ENCODE results near the gene PPP1R18.
"Not testable (repeated sequence)": the region's sequence is repeated elsewhere in the genome, so short reads cannot be mapped to it uniquely, and the experiment has no call there.

The PPP1R18 gene

GRCh38 chr6:30719791-30720737 is 33.6 kb upstream of the PPP1R18 start, which contains the start of gene TUBB:
Gene TUBB (plus strand): TSS chr6:30720352. CDS start chr6:30720507, 155 bp downstream.
- DNase-seq = peak; percentile 95

- DNase-seq = peak; percentile 37
These were observed 32.9 kb upstream of the PPP1R18 start for GRCh38 chr6:30719356-30719755.

- not testable (repeated sequence) for DNase-seq
These were observed 31.6 kb upstream of the PPP1R18 start for GRCh38 chr6:30717845-30718720.

- DNase-seq = peak; percentile 99
These were observed 30.8 kb upstream of the PPP1R18 start, which contains the start of gene MDC1 for GRCh38 chr6:30717129-30717844. Gene MDC1 (minus strand): TSS chr6:30717281. CDS start chr6:30715175, 2,106 bp downstream.

GRCh38 chr6:30716879-30717128 is 30.4 kb upstream of the PPP1R18 start:
- DNase-seq = no peak

- DNase-seq = no peak
These were observed 27.8 kb upstream of the PPP1R18 start for GRCh38 chr6:30714263-30714662.

DNA sequence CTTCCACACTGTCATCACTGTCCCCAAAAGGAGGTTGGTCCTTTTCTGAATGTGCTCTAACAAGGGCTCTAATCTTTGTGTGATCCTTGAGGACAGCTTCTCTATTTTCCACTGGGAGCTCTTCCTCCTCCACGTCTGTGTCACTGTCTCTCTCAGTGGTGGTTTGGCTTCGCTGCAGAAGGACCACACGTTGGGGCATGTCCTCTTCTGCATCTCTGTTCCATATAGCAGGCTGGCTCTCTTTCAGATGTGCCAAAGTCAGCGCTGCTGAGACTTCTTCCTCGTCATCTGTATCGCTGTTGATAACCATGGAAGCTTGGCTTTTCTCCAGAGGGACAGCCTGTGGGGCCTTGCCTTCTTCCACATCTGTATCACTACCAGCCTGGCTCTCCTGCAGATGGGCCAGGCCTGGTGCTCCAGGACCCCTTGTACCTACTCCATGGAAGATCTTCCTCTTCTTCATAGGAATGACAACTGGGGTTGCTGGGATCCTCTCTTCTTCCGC is 26.0 kb upstream of the PPP1R18 start:
- DNase-seq = no peak

DNA sequence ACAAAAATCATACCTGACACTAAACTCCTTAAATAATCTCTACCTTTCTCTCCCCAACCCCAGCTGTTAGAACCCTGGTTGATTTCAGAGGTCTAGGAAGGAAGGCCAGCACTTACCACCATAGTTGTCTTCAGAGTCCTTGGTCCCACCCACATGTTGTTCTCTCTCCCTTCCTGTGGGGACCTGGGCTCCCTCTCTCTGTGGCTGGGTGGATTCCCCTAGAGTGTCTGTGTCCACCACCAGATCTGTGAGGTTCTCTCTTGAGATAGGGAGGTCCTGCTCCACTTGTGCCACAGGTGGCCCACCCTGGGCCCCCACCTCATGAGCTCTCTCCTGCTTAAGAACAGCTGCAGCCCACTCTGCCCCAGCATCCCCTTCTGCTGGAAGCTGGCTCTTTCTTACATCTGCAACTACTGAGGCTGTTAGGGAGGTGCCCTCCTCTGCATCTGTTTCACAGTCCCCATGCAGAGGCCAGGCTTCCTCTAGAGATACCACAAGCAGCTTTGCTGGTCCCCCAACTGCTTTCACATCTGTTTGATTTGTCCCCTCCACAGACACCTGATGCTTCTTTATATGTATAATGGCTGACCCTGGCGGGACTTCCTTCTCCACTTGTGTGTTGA is 25.4 kb upstream of the PPP1R18 start:
- DNase-seq = no peak

DNA sequence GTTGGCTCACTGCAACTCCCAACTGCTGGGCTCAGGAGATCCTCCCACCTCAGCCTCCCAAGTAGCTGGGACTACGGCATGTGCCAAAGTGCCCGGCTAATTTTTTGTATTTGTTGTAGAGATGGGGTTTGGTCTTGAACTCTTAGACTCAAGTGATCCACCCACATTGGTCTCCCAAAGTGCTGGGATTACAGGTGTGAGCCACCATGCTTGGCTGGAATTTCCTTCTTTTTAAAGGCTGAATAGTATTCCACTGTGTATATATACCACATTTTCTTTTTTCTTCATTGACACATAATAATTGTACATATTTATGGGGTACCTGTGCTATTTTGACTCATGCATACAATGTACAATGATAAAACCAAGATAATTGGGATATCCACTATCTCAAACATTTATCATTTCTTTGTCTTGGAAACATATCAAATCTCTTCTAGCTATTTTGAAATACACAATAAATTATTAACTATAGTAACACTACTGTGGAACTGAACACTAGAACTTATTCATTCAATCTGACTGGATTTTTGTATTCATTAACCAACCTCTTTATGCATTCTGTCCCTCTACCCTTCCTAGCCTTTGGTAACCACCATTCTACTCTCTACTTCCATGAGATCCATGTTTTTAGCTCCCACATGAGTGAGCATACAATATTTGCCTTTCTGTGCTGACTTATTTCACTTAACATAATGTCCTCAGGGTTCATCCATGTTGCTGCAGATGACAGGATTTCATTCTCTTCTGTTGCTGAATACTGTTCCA is 22.8 kb upstream of the PPP1R18 start:
- no peak for DNase-seq

GRCh38 chr6:30707281-30707850 is 20.9 kb upstream of the PPP1R18 start:
- DNase-seq = no peak

- no peak for DNase-seq
These were observed 19.2 kb upstream of the PPP1R18 start for GRCh38 chr6:30705620-30706019.

GRCh38 chr6:30703821-30704220 is 17.4 kb upstream of the PPP1R18 start:
- DNase-seq = no peak

DNA sequence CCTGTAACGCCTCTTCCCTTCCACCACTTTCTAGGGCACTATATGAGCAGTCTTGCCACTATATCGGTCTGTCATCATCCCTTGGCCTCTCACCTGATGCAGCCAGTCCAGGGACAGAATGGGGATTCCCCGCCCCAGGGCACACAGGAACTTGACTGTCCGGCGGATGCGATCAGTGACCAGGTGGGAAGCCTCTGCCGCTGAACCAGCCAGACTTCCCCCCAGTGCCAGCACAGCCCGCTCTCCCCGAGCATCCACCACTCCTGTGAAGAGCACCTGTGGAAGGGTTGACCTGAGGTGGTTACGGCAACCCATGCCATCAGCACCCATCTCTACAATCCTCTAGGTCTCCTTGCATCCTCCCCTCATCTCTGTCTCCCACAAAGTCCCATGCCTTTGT is 16.6 kb upstream of the PPP1R18 start:
- no peak for DNase-seq

GRCh38 chr6:30700340-30700739 is 13.9 kb upstream of the PPP1R18 start:
- no peak for DNase-seq

- DNase-seq = no peak
These were observed 10.0 kb upstream of the PPP1R18 start for GRCh38 chr6:30696432-30696831.

DNA sequence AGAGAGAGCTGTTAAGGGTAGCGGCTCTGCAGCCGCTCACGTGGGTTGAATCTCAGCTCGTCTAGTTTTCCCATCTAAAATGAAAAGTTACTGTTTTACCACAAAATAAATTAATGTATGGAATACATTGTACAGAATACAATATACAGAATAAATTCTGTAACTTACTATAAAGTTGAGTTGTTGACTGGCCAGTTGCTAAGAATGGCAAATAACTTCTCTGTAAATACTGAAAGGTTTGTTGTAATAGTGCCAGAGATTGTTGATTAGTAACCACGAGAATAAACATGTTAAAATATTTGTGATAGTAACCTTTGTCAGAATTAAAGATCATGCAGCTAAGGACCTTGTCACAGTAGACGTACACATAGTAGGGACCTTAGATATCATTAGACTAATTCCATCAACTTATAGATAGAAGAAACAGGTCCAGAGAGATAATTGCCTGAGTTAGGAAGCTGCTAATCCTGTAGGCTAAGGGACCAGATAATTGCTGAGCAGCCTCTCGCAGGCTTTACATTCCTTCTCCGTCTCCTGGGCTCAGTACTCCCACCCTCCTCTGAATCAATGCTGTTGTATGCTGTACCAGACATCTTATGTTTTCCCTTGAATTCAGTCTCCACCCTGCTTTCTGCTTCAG is 4.9 kb upstream of the PPP1R18 start:
- no peak for DNase-seq

- peak; percentile 69 for DNase-seq
These were observed 4.2 kb upstream of the PPP1R18 start, which contains the start of gene NRM for GRCh38 chr6:30690403-30691207. Gene NRM (minus strand): TSS chr6:30690984. CDS start chr6:30690974, 10 bp downstream.

DNA sequence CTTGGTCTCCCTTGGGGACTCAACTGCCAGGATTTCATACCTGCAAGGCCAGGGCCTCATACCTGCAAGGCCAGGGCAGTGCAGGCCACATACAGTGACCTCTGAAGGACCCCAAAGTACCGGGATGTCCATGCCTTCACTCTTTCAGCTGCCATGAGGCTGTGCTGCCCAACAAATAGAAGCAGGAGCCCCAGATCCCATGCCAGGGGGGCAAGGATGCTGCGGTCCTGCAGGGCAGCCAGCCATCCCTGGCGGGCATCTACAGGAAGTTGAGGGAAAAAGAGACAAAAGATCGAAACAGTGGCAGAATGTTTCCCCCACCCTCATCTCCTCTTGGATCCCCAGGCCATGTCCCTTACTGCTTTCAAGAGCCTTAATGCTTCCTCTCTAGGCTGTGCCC is 3.5 kb upstream of the PPP1R18 start:
- DNase-seq = no peak

DNA sequence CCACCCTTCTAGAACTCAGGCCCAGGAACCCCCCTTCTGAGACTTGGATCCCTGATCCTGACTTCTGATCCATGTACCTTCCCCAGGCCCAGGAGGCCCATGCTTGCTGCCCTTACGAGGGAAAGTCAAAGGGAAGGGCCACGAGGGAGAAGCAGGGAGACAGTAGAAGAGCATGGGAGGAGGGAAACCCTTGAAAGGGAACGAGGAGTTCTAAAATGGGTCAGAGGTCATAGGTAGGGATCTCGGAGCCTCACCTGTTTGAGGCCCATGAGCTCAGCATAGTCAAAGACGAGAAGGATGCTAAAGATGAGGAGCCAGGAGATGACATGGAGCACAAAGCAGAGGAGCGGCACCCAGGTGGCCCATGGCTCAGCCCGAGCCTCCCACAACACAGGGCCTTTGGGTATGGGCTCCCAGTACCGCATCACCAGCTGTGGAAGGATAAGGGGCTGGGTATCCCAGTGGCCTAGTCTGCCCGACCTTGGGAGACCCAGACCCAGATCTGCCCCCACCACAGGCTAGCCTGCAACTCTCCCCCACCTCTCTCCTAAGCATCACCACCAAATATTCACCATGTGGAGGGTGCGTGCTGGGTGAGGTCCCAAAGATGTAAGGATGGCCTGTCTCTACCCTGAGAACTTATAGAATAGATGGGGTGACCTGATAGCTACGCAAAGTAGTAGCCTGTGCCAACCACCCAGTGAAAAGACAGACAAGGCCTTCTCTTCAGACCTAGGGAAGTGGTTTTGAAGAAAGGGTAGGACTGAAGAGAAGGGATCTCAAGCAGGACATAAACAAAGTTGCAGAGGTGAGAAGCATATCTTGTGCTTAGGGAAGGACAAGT is 2.8 kb upstream of the PPP1R18 start:
- no peak for DNase-seq

Data from NCI-H526 treated with DMSO at 0.1 percent for 48 hours (cell line).